ENCODE data around the gene LINC00305. TPM values are rescaled to one million over a fixed set of nuclear protein-coding genes. Genes with fewer than 3 reads are reported as not detected.
A peak's percentile ranks its signal among the peaks of the same experiment; 100 is the strongest.

Gene LINC00305
- polyA plus RNA-seq, 6 donors from 2014 or later, result not detected

DNA sequence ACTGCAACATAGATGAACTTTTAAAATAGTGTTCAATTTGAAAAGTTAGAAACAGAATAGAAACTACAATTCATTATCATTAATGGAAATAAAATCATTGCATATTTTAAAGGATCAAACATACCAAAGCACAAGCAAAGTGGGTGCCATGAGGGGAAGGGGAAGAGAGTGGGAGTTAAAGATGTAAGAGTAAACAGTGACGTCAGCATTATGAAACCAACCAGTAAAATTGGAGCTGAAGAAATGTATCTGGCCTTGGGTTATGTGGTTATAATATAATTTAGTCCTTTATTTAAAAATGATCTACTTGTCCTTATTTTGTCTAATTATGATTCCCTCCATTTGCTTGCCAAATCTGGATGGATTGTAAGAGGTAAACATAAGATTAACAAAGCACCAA lies 6.0 kb downstream of the LINC00305 start:
- no peak for ATAC-seq (ENCODE audit: low read depth in 2 of 2)
- H3K27me3 Mint-ChIP-seq, result peaks cover 0 to 15% (median 4%) of the 10 kb centered on the region in 3 donors
- no peaks in the 10 kb centered on the region for H3K9me3 Mint-ChIP-seq
- no peaks in the 10 kb centered on the region for H3K36me3 Mint-ChIP-seq
- DNase-seq, result no peak
- H3K27ac Mint-ChIP-seq, result no peak overlapping the region
- no peaks in the 10 kb centered on the region for H3K4me1 Mint-ChIP-seq
- no peak overlapping the region for H3K4me3 Mint-ChIP-seq

DNA sequence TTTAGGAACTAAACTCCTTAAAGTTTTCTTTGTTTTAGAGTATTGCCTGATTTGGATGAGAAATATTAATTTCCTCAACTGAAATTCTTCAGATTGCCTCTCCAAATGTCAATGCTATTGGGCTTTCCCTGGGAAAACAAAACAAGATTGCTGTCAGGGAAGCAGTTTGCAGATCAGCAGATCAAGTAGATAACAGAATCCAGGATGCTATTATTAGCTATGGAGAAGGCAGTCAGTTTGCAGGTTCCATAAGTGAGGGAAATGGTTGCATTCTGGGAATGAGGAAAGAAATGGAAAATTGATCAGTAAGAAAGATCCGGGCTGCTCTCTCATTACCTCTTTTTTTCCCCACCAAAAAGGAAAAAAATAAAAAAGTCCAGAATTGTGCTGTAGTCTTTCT lies 11.0 kb downstream of the LINC00305 start:
- Mint-ChIP-seq H3K27me3 (peaks cover 9 to 28% (median 14%) of the 10 kb centered on the region in 3 donors), H3K4me3 (no peak overlapping the region), H3K27ac (no peak overlapping the region), H3K4me1 (no peaks in the 10 kb centered on the region), H3K36me3 (no peaks in the 10 kb centered on the region), H3K9me3 (no peaks in the 10 kb centered on the region)
- ATAC-seq (ENCODE audit: low read depth in 2 of 2) (no peak), DNase-seq (no peak)

DNA sequence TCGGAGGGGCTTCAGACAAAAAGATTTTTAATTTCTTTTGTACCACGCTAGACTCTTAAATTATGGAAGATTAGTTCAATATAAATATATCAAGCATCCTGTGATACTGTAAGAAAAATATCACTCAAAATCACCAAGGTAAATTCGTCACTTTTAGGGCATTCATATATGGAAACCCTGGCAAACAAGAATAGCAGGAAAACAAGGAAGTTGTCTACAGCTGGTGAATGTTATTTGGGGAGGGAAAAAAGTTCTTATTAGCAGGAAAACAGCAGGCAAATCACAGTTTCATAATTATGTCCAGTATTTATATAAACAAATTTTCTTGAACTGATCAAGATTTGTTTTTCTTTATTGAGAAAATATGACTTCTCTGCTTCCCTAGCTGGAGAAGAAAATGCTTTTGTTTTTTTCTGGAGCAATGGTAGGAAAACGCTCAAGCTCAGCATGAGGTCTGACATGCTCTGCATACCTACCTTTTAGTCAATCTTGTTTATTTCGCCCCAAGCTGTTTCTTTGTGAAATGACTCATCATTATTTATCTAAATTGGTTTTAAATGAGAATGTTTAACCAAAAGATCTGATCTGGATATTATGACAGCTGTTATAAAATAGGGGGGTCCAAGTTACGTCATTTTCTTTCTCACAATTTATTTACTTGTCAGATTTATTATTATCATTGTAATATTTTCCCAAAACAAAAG lies 14.7 kb downstream of the LINC00305 start:
- no peaks in the 10 kb centered on the region for H3K9me3 Mint-ChIP-seq
- H3K4me3 Mint-ChIP-seq, result no peak overlapping the region
- H3K27me3 Mint-ChIP-seq, result peaks cover 13 to 19% (median 14%) of the 10 kb centered on the region in 3 donors
- H3K36me3 Mint-ChIP-seq, result no peaks in the 10 kb centered on the region
- H3K27ac Mint-ChIP-seq, result no peak overlapping the region
- H3K4me1 Mint-ChIP-seq, result no peaks in the 10 kb centered on the region
- DNase-seq, result no peak
- ATAC-seq (ENCODE audit: low read depth in 2 of 2), result no peak

DNA sequence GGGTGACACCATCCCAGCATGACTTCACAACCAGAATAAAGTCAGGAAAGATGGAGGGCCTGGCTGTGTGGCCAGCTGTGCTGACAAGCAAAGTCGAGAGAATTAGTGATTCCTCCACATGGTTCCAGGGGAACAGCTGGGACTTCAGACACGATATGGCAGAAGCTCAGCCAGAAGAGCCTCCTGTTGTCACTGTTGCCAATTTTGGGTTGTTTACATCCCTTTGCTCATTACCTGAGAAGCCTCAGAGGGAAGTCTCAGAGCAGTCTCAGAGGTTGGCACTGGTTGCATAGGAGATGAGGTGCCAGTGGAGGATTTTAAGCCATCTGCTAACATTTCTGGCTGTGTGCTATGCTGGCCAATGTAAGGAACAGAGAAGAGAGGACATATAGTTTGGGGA lies 16.0 kb downstream of the LINC00305 start:
- H3K27me3 Mint-ChIP-seq, result peaks cover 13 to 19% (median 14%) of the 10 kb centered on the region in 3 donors

DNA sequence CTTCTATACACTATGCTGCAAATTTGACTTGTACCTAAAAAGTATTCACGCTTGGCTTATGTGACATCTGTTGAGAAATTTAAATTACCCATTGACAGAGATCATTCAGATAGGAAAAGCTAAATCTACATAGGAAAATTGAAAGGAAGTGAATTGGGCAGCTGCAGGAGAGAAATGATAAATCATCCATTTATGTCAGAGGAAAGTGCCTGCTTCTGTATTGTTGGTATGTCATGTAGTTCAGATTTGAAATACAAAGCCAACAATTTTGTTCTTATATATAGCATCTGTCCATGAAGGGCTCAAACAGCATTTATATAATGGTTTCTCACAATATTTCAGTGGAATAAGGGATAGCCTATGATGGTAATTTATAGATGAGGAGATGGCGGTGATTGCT lies 17.6 kb downstream of the LINC00305 start:
- H3K4me3 Mint-ChIP-seq, result no peak overlapping the region
- ATAC-seq (ENCODE audit: low read depth in 2 of 2) (no peak), DNase-seq (no peak)
- peaks cover 4 to 11% (median 7%) of the 10 kb centered on the region in 3 donors for H3K27me3 Mint-ChIP-seq
- H3K4me1 Mint-ChIP-seq, result no peaks in the 10 kb centered on the region
- no peaks in the 10 kb centered on the region for H3K36me3 Mint-ChIP-seq
- no peaks in the 10 kb centered on the region for H3K9me3 Mint-ChIP-seq
- H3K27ac Mint-ChIP-seq, result no peak overlapping the region

More for the DNA sequence above, 16.0 kb downstream of the LINC00305 start:
- H3K9me3 Mint-ChIP-seq, result no peaks in the 10 kb centered on the region
- H3K27ac Mint-ChIP-seq, result no peak overlapping the region
- no peaks in the 10 kb centered on the region for H3K4me1 Mint-ChIP-seq
- ATAC-seq (ENCODE audit: low read depth in 2 of 2), result no peak
- no peaks in the 10 kb centered on the region for H3K36me3 Mint-ChIP-seq
- no peak overlapping the region for H3K4me3 Mint-ChIP-seq
- no peak for DNase-seq

DNA sequence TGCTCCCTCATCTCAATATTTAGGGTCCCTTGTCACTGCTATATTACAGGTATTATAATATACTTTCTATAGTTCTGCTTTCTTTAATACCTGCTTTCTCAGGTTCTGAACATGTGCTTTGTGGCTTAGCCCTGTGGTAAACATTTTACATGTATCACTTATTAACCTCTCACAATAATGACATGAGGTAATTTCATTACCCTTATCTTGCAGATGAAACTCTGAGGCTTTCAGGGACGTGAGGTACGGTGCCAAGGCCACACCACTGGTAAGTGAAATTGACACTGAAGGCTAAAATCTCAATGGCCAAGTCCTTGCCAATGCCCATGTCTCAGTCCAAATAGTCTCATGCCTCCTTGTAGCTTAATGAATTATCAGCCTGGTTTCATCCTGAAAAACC lies 21.7 kb downstream of the LINC00305 start:
- Mint-ChIP-seq H3K27me3 (peaks cover 1 to 7% (median 4%) of the 10 kb centered on the region in 3 donors), H3K36me3 (no peaks in the 10 kb centered on the region), H3K4me3 (no peak overlapping the region), H3K4me1 (no peaks in the 10 kb centered on the region), H3K27ac (no peak overlapping the region), H3K9me3 (no peaks in the 10 kb centered on the region)
- DNase-seq (no peak), ATAC-seq (ENCODE audit: low read depth in 2 of 2) (no peak)

DNA sequence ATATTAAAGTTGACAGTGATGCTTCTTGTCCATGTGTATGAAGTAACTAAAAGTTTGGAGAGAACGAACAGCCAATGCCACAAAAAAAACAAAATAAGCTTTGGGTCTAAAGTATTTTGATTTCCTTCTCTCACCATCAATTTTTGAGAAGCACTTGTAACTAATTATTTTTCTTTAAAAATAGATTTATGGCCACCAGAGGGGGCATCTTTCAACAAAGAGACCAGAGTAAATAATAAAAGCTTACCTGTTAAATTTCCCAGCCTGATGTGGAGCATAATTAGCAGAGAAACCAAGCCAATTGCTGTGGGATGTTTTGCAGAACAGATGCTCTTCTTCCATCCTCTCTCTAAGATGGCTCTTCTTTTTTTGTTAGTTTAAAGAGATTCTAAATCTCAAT lies 29.0 kb downstream of the LINC00305 start:
- peaks cover 0 to 7% (median 0%) of the 10 kb centered on the region in 3 donors for H3K27me3 Mint-ChIP-seq
- H3K4me3 Mint-ChIP-seq, result no peak overlapping the region
- H3K4me1 Mint-ChIP-seq, result no peaks in the 10 kb centered on the region
- DNase-seq (no peak), ATAC-seq (ENCODE audit: low read depth in 2 of 2) (no peak)
- no peaks in the 10 kb centered on the region for H3K9me3 Mint-ChIP-seq
- no peak overlapping the region for H3K27ac Mint-ChIP-seq
- H3K36me3 Mint-ChIP-seq, result no peaks in the 10 kb centered on the region

DNA sequence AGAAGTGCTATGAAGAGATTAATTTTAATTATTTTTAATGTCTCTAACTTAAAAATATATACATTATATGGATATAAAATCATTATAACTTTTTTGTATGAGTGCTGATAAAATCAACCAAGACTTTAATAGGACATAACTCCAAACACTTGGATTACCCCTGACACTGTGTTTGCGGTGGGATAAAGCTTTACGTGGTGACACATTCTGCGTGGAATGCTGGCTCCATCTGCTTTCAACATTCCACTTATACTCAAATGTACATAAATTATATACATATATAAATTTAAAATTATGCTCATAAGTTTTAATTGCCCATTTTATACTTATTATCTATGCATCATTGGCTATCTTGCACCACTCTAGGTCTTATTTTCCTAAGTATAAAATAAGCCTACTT lies 30.5 kb downstream of the LINC00305 start:
- Mint-ChIP-seq H3K27me3 (no peaks in the 10 kb centered on the region), H3K9me3 (no peaks in the 10 kb centered on the region), H3K4me3 (no peak overlapping the region), H3K27ac (no peak overlapping the region), H3K4me1 (no peaks in the 10 kb centered on the region), H3K36me3 (no peaks in the 10 kb centered on the region)
- DNase-seq (no peak), ATAC-seq (ENCODE audit: low read depth in 2 of 2) (no peak)

DNA sequence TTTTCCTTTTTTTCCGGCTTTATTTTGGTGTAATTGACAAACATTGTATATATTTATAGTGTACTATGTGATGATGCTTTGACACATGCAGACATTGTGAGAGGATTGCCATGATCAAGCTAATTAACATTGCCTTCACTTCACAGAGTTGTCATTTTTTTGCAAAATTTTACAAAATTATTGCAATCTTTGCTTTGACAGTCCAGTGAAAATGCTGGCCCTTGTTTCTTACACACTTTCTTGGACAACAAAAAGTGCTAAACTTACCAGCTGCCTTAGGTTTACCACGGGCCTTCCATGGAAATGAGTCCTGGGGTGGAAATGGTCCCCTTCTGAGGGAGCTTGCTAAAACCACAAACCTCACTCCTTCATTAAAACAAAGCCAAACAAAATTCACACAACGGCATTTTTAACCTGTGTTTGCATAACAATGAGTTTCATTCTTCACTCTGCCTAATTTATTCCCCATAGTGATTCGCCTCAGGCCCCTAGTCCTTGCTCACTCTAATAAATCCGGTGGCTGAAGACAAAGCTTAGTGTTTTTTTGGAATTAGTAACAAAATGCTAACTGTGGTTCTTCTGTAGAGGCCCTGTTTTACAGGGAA lies 32.2 kb downstream of the LINC00305 start:
- Mint-ChIP-seq H3K9me3 (no peaks in the 10 kb centered on the region), H3K36me3 (no peaks in the 10 kb centered on the region), H3K4me1 (no peaks in the 10 kb centered on the region), H3K4me3 (no peak overlapping the region), H3K27ac (peak overlapping the region in 1 of 6 donors; percentile 18), H3K27me3 (no peaks in the 10 kb centered on the region)
- ATAC-seq (ENCODE audit: low read depth in 2 of 2) (no peak), DNase-seq (no peak)

DNA sequence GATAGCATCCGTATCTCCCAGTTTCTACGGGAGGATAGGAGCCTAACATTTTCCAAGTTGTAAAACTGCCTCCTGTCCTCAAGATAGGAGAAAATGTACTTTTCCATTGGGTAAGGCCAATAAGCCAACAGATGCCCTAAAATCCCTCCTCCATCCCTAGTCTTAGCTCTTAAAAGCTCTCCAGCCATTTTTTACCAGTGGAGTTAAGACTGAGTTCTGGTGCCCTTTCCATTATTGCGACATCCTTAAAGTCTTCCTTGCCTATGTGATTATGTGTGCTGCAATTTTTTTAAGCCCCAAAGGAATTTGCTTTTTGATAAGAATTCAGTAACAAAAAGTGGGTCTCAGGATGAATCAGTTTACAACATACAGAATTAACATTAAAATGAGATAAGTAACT lies 33.0 kb downstream of the LINC00305 start:
- Mint-ChIP-seq H3K9me3 (no peaks in the 10 kb centered on the region), H3K4me3 (no peak overlapping the region), H3K27me3 (no peaks in the 10 kb centered on the region), H3K4me1 (no peaks in the 10 kb centered on the region), H3K36me3 (no peaks in the 10 kb centered on the region), H3K27ac (no peak overlapping the region)
- DNase-seq, result no peak
- ATAC-seq (ENCODE audit: low read depth in 2 of 2), result no peak

DNA sequence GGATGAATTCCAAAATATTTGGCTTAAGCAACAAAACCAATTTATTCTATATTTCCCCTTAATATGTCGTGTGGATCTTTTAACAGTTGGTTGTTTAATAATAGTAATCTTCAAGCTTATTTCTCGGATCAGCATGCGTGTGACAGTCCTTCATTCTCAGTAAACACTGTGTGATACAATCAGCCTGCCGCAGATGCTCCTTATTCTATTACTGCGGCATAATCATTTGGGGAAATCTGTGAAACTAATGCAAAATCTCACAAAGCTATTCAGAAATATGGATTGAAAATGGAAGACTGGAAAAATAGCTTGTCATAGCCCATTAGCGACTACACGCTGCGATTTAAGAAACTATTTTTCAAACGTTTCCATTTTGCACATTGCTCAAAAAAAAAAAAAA lies 36.9 kb downstream of the LINC00305 start:
- DNase-seq, result no peak
- Mint-ChIP-seq H3K4me3 (no peak overlapping the region), H3K36me3 (no peaks in the 10 kb centered on the region), H3K4me1 (no peaks in the 10 kb centered on the region), H3K27me3 (peaks cover 0 to 4% (median 4%) of the 10 kb centered on the region in 3 donors), H3K9me3 (peaks cover 0 to 2% (median 0%) of the 10 kb centered on the region in 7 donors), H3K27ac (no peak overlapping the region)
- ATAC-seq (ENCODE audit: low read depth in 2 of 2), result no peak

DNA sequence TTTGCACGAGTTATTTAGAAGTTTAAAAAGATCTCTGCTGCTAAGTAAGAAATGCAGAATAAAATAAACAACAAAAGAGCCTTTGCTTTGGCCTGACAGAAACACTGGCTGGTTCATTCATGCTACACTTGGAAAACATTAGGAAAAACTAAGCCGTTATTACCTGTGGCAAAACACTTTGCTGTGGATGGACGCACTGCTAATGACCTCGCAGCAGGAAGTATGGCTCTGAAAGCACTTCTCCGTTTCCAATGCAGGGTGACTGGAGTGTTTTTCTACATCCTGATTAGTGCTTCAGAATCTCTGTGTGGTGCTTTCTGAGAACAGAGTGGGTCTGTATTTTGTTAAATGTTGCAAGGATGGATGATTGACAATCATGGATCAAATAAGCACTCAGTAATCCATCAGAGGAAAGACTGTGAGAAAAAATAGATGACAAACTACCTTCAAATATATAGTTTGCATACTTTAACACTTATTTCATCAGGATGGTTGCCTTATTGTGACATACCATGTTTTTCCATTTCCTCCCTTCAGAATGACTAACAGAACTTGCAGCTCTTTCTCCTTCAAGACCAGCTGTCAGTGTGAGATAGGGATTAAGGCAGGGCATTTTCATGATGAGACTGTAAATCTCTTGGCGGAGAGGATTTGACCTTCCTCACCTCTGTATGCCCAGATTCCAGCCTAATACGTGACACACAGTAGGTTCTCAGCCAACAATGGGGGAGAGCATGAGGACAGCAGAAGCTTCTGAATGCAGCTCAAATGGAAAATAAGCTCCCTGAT lies 38.0 kb downstream of the LINC00305 start:
- H3K27ac Mint-ChIP-seq, result no peak overlapping the region
- peaks cover 0 to 5% (median 5%) of the 10 kb centered on the region in 3 donors for H3K27me3 Mint-ChIP-seq
- peaks cover 0 to 2% (median 0%) of the 10 kb centered on the region in 7 donors for H3K9me3 Mint-ChIP-seq
- ATAC-seq (ENCODE audit: low read depth in 2 of 2) (no peak), DNase-seq (no peak)
- H3K4me1 Mint-ChIP-seq, result no peaks in the 10 kb centered on the region
- H3K36me3 Mint-ChIP-seq, result no peaks in the 10 kb centered on the region
- no peak overlapping the region for H3K4me3 Mint-ChIP-seq

DNA sequence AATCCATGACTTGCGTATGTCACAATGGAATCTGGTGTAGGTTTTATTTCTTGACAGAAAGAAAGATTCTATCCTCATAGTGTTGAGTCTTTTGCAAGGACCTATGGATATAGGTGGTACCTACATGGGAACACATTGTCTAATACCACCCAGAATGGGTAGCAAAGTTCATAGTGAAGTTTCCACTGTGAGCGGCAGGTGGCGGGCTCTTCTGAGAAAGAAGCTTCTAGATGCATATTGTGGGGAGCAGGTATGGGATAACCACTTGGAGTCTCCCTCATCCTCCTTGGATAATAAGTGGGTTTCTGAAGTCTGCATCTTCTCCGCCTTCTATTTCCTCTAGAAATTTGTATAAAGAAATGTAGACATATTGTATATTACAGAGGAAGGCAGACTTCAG lies 44.9 kb downstream of the LINC00305 start:
- H3K4me3 Mint-ChIP-seq, result no peak overlapping the region
- peaks cover 0 to 5% (median 5%) of the 10 kb centered on the region in 3 donors for H3K27me3 Mint-ChIP-seq
- no peak for ATAC-seq (ENCODE audit: low read depth in 2 of 2)
- no peaks in the 10 kb centered on the region for H3K36me3 Mint-ChIP-seq
- H3K9me3 Mint-ChIP-seq, result no peaks in the 10 kb centered on the region
- DNase-seq, result no peak
- H3K27ac Mint-ChIP-seq, result no peak overlapping the region
- H3K4me1 Mint-ChIP-seq, result peaks cover 4 to 6% (median 5%) of the 10 kb centered on the region in 3 donors
